Stimulated activated CD8-positive, alpha-beta memory T cell treated with anti-CD3 and anti-CD28 coated beads, Interleukin-2, amount 100 ng/mL, for 48 hours (primary cell): ENCODE measurements around the gene C1QA.

ENCODE experiments used
- DNase-seq, 2 donors: peaks; one replicate each; pipeline ENCODE4 v3.0.0-alpha.2; 2020; ENCODE audit warnings: low read depth in 2 of 2

C1QA gene

DNA sequence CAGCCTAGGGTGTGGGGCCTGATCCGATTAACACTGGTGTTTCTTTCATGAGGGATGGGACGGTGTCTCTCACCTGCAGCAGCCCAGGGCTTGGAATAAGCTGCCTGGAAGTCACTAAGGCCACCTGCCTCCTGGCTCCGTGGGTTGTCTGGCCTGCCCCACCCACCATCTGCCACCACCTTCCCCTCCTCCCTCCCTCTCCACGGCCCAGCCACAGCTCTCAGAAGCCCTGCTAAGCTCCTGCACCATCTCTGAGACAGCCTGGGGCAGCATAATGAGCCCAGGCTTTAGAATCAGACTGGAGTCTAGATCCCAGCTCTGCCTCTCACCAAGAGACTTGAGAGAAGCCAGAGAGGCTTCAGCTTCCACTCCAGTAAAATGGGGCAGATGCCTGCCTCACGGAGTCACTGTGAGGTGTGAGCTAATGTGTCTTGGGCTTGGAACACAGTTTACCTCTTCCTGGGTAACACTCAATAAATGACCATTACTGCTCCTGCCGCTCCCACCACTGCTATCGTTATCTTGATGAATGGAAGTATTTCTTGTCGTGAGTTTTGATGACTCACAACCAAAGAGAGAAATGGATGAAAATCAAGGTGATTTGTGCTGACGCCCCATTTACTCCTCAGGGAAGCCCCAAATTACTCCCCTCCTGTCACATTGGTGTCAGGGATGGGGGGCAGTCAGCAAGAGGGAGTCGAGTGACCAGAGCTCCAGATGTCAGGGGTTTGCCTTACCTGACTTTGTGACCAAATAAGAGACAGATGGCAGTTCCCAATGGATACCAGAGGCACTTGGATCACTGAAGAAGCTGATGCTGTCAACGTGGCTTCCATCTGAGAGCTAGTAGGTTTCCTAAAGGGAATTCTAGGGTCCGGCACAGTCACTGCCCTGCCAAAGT, 23.5 kb upstream of the C1QA start:
- DNase-seq: no peak

DNA sequence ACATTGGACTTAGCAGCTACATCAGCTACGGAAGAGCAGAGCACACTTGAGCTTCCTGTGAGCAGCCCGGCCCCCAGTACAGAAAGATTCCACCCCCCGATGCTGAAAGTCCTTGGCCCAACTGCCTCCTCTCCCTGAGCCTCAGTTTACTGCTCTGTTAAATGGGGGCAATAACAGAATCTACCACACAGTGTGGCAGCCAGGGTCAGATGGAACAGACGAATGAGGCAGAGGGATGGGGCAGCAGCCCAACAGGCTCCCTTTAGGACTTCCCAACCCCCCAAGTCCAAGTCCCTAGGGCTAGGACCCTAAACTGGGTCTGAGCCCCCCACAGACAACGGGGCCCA, 22.9 kb upstream of the C1QA start:
- no peak for DNase-seq

DNA sequence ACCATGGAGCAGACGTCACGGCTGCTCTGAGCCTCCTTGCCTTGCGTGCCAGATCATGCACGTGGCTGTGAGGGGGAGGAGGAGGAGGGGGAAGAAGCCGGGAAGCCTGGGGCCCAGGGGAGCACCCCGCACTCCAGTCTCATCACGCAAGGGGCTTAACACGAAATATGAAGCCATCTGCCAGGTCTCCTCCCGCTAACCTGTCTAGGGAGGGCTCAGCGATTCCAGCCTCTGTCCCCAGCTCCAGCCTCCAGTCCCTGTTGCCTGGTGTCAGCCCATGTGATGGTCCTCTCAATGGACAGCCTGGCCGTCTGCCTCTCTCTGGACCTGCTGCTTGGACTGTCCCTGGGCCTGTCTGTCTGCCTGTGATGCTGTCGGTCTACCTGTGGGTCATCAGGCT, 22.5 kb upstream of the C1QA start:
- DNase-seq: no peak

DNA sequence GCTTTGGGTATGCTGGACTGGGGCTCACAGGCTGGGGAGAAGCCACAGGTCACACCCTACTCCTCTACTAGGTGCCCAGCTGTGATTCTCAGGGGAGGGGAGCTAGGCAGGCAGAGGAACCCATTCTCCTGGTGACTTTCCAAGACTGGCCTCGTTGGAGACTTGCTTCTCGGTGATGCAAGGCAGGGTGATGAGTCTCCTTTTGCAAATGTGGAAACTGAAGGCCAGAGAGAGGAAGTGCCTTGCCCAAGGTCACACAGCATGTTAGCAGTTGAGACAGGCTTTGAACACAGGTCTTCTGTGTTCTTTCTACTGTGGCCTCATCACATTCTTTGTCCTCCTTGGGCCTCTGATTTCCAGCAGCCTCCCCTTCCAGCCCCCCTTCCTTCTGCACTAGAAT, 20.5 kb upstream of the C1QA start:
- no peak for DNase-seq

DNA sequence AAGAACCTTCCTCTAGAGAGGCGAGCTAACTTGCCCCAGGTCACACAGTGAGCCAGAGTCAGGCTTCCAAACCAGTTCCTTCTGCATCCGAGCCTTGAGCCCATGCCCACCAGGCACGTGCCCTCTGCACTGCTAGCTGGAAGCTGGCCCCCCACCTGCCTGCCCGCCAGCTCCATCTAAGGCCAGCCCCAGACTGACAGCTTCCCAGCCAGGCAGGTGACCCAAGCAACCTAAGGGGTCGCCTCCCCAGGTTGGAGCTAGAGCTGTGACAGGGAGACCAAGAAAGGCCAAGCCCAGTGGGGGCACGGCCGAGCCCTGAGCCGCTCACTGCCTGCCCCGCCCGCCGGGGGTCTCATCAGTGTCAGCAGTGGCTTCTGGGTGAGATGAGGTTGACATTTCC, 19.9 kb upstream of the C1QA start:
- no peak for DNase-seq

DNA sequence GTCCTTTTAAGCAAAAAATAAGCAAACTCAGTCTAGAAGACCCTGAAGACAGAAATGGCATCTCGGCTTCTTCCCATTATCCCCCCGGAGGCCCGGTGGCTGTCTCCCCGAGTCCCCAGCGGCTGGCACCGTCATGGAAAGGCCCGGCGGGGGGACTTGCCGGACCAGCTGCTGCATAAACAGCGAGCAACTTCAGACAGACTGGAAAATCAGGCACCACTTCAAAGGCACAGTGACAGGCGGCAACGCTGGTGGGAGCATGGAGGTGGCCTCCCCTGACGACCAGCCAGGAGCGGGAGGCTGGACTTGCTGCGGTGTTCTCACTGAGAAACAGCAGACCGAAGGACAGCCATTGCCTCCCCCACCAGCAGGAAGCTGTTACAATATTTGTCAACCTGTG, 18.4 kb upstream of the C1QA start:
- DNase-seq: no peak

DNA sequence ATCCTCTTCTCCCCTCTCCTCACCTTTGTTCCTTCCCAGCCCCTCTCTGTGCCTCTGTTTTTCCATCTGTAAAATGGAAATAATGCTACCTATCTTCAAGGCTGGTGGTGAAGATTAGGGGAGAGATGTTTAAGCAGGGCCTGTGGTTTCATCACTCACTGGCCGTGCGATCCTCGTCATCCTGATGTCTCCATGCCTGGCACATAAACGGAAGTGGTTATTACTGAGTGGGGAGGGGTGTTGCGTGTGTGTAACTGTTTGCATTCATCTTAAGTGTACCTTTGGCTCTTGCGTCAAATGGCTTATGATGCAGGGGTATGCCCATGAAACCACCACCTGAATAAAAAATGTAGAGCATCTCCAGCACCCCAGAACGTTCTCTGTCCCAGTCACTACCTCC, 17.2 kb upstream of the C1QA start:
- no peak for DNase-seq

DNA sequence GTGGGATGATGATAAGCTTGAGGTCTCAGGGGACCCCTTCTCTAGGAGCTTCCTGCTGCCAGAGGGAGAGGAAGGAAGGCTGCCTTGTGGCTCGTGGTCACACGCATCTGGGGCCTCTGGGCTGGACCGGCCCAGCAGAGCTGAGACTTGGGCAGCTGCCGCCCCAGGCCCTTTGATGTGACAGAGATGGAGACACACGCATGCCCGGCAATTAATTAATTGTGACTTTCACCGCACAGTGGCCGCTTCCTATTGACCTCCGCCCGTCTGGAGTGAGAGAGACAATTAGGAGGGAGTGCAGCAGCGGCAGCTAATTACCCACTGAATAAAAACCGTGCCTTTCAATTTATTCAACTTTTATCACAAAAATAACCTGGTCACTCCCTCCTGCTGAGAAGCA, 16.6 kb upstream of the C1QA start:
- DNase-seq: no peak

DNA sequence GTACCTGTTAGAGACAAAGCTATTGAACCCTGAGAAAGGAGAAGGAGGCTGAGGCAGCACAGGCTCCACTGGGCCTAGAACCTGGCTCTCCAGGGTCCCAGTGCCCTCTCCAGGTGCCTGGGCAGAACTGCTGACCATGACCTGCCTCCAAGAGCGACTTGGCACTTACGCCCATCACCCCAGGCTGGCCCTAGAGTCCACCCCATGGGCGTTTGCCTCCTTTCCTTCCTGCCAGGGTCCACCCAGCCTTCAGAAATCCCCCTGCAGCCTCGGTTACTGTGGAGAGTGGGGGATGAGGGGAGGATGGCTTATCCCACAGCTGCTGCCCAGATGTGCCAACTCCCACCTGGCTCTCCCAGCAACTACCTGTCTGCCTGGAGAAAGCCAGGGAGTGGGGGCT, 14.7 kb upstream of the C1QA start:
- DNase-seq: no peak

DNA sequence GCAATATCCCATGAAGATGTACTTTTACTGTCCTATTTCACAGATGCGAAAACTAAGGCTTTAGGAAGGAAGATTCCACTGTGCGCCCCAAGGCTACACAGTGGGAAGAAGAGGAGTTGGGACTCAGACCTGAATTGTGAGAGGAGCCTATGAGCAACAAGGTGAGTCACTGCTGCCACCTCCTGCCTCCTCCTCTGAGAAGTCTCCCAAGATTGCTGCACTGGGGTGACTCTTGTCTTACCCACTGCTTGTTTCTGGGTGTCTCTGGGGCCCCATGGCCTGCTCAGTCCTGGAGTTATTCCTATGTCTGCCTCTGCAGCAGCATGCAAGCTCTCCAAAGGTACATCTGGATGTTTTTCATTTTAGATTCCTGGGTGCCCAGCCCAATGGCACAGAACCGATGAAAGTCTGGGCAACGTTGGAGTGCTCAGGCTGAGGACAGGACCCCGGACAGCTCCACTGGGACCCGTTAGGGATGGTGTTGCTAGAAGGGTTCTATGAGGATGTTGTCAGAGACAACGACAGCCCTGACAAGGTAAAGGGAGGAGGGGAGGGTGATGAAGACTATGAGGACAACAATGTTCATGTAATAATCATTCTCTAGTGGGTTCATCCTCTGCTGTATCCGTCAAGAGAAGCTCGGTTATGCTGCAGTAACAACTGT, 11.0 kb upstream of the C1QA start:
- DNase-seq: no peak

DNA sequence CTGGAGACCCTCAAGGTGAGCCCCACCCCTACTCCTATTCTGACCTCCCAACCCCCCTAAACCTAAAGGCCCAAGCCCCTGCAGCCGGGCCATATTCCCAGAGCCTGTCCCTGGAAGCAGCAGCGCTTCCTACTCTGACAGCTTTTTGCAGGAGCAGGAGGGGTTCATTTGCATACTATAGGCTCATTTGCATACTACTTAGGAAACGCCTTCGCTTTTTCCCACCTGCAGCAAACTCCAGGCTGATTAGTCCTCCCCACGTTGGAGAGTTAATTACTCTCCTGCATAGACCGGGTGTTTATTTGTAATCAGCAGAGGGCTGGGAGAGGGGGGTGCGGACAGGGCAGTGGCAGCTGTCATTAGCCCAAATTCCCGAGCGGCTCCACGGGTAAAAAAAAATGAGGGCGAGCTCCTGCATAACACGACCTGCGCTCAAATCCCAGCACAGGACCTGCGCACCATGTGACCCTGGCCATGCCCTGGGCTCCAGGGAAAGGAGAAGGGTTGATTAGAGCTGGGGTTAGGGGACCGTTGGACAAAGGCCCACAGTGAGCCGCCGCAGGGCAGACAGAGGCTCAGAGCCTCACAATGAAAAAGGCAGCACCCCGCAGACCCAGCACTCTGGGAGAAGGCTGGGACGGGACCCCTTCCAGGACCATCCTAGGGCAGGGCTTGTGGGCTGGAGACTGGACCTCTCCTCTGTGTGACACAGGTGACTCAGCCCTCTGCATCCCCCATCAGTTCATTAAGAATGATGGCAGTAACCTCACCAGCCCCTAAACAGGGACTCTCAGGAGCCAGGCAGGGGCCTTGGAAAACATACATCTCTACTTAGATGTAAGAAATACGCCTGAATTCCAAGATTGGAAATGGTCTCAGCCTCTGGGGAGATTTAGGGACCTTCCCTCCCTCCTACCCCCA, 9.9 kb upstream of the C1QA start:
- DNase-seq: no peak

DNA sequence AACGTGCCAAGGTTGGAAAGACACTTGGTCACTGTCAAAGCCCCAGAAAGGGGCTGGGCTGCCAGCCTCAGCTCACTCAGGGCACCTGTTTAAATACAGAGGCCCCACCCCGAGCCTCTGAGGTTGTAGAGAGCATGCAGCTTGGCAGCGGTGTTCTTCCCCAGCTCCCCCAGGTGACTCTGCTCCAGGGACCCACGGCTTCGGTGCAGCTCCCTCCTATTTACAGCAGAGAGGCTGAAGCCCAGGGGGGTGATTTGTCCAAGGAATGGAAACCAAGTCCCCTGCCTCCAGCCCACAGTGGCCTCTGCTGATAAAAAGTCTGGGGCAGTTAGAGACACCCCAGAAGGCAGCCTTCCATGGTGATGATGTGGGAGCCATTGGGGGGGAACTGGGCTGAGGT, 9.1 kb upstream of the C1QA start:
- no peak for DNase-seq

DNA sequence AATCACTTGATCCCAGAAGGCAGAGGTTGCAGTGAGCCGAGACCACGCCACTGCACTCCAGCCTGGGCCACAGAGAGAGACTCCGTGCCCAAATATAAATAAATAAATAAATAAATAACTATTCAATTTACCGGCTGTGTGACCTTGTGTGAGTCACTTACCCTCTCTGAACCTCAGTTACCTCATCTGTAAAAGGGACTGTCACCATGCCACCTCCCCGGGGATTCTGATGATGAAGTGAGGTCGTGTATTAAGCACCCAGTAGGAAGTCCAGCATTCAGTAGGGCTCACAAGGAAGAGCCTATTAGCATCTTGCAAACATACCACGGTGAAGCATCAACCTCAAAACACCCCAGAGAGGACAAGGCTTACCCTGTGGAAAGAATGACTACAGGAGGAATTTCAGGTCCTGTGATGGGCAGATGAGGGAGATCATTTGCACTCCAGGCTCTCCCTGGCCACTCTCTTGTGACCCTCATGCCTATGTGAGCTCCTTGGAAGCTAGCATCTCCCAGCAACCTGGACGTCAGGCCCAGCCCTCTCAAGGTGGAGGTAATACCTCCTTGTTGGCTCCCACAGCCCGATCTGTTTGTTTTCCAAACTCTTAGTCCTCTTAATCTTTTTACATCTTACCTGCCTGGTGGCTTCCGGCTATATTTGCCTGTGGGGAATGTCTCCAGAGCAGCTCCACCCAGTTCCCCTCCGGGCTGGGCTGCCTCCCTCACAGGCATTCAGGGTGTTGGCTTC, 7.6 kb upstream of the C1QA start:
- no peak for DNase-seq

DNA sequence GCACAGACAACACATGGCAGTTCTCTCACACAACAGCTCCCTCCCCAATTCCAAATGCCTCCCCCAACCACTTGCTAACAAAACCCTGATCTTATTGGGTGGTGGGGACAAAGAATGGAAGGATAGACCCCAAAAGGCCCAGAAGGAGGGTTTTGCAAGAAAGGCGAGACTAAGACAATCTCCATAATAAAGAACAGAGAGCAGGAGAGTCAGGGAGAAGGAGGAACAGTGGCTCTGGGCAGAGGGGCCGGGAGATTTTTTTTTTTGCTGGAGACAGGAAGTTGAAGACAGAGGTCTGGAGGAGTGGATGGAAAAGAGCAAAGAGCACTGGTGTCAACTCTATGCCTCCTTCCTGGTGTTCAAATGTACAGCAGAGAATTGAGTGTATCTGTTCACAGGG, 6.5 kb upstream of the C1QA start:
- DNase-seq: no peak

DNA sequence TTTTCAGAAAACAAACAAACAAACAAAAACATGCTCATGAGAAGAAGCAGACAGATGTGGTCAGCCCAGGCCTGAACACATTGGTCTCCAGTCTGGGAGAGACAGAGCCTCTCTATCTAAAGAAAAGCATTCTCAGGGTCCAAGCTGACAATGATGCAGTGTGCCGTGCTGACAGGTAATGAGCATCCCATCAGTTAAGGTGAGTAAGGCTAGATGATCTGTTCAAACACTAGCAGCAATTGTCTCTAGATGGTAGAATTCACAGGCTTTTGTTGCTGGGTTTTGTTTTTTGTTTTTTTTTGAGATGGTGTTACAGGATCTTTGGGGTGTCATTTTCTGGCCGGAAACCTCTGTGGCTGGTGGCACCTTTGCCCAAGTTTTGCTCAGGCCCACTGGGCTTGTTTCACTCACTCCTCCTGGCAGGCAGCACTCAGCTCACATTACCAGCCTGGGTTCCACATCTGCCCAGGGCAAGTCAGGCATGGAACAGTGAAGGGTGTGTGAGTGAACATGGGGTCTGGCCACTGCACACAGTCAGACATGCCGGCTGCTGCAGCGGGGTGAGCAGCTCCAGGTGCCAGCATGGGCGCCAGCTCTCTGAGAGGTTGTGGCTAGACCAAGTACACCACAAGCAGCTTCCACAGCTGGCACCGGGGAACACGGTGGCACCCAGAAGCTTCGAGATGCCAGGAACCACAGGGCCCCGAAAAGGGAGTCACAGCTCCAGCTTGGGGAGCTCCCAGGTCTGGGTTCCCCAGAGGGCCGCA, 2.5 kb upstream of the C1QA start:
- DNase-seq: no peak

DNA sequence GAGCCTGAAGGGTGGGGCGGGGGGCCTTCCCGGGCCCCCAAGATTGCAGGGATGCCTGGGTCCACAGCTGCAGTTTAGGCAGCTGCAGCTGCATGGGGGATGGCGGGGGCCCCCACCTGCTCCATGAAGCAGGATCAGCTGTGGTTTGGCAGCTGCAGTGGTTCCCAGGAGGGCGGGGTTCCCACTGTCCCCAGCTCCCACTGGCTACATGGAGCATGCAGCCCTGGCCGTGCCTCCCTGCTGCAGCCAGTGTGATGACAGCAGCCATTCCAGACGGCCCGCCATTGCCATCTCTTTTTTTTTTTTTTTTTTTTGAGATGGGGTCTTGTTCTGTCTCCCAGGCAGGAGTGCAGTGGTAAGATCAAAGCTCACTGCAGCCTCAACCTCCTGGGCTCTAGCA, 992 bp upstream of the C1QA start:
- no peak for DNase-seq

DNA sequence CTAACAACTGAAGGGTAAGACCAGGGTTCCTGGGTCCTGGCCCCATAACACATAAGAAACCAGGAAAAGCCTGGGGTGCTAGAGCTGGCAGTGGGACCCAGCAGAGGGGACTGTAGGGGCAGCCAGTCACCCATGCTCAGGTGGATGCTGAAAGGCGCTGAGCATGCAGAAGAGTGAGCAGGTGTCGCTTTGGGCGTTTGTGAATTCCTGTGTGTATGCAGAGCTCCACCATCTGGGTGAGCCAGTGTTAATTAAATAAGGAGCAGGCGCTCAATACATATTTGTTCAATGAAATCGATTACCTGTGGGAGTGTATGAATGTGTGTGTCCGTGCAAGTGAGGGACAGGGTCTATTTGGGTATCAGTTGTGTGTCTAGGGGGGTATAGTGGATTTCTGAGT, 499 bp downstream of the C1QA start:
- no peak for DNase-seq

DNA sequence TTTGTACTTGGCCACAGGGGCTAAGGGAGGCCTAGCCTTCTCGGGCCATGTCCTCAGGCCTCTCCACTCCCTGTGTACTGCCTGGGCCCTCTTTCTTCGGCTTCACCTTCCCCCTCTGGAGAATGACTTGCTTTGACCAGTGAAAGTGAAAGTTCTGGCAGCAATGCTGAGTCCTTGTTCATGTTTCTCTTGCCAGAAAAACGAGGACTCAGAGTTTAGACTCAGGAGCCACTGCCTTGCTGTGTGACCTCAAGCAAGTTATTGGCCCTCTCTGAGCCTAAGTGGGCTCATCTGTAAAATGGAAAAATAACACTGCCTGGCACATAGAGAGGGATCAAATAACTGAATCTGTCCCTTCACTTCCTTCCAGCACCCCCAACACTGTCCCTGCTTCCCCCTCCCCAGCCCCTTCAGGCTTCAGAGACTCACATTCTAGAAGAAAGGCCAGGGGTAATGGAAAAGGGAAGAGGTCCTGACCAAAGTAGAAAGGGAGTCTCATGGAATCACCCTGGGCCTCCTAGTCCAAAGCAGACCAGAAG, 1.5 kb downstream of the C1QA start:
- DNase-seq: no peak

DNA sequence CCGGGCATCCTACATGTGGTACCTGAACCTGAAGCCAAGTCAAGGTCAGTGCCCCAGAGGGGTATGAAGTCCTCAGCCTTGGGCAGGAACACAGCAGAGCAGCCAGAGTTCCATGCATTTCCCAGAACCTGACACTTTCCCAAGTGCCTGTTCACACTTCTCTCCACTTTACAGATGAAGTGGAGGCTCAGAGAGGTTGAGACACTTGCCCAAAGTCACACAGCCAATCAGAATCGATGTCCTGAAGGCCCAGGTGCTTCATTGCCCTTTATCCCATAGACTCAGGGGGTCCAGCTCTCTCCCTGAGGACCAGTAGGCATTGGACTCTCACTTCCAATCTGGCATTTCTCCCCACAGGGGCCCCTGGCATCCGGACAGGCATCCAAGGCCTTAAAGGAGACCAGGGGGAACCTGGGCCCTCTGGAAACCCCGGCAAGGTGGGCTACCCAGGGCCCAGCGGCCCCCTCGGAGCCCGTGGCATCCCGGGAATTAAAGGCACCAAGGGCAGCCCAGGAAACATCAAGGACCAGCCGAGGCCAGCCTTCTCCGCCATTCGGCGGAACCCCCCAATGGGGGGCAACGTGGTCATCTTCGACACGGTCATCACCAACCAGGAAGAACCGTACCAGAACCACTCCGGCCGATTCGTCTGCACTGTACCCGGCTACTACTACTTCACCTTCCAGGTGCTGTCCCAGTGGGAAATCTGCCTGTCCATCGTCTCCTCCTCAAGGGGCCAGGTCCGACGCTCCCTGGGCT, 2.2 kb downstream of the C1QA start:
- no peak for DNase-seq

DNA sequence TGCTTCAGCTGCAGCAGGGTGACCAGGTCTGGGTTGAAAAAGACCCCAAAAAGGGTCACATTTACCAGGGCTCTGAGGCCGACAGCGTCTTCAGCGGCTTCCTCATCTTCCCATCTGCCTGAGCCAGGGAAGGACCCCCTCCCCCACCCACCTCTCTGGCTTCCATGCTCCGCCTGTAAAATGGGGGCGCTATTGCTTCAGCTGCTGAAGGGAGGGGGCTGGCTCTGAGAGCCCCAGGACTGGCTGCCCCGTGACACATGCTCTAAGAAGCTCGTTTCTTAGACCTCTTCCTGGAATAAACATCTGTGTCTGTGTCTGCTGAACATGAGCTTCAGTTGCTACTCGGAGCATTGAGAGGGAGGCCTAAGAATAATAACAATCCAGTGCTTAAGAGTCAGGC, 2.9 kb downstream of the C1QA start:
- no peak for DNase-seq
